NCI-H748 (cell line): Measurements from ENCODE around the gene MRPS2.
"Not testable (repeated sequence)": the region's sequence is repeated elsewhere in the genome, so short reads cannot be mapped to it uniquely, and the experiment has no call there.

ENCODE experiments used
- DNase-seq: peaks from one replicate; lab custom pipeline; 2025; ENCODE audit not compliant: unreplicated experiment; lab: John Stamatoyannopoulos, UW

Gene MRPS2

DNA sequence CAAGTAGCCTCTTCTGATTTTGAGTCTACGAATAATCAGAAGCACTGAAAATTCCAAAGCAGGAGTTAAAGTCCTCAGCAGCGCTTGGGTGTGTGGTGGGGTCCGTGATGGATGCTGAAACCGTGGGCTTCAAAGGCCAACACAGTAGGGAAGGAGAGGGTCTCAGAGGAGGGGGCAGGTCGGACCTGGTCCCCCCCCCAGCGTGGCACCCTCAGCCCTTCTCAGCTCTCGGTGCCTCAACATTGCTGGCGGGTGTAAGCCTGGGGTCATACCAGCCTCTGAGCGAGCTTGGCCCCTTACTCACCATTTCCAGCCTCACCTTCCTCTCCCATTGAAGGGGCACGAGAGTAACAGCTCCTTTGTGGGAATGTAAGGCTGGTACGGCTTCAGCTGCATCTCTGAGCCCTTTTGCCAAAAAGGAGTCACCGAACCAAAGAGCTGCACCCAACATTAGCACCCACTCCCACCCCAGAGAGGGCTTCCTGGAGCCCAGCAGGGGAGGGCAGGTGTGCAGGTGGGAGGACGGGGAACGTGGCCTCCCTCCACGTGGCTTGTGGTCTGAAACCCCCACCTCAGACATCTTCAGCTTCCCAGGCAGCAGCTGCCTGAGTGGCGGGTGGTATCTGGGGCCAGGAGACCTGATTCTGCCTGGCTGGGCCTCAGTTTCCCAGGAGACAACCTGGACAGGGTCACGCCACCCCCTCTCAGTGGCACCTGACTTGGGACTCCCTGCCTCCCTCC is 14.0 kb downstream of the MRPS2 start:
- DNase-seq, result no peak

DNA sequence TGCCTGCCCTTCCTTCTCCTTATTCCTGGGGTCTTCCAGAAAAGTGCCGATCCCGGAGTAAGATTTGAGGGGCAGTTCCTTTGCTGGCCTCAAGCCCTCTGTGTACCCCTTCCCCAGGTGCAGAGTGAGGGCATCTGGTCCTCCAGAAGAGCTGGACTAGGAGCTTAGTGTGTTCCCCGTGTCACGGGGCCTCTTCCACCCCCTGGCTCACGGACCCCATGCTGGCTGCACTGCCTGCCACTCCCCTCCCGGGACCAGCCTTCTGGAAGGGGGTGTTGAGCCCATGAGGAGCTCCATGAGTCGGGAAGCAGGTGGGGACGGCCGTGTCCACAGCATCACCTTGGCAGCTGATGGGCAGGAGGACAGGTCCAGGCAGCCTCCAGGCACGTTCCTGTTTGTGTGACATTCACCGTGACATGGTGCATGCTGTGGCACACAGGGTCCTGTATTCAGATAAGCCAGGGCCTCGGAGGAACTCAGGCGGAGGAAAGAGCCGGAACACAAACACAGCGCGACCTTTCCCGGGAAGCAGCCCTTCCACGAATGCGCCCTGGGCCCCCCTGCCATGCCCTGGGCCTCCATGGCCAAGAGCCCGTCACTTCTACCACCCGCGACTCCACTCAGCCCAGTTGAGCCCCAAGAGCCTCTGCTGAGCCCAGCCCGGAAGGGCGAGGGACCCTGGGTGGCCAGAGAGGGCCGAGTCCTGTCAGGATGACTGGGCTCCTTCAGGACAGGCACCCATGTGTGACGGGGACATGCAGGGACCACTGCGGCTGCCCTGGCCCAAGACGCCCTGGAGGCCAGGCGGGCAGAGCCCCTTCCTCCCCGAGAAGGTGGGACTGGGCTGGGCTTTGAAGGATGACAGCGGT is 14.8 kb downstream of the MRPS2 start:
- no peak for DNase-seq

DNA sequence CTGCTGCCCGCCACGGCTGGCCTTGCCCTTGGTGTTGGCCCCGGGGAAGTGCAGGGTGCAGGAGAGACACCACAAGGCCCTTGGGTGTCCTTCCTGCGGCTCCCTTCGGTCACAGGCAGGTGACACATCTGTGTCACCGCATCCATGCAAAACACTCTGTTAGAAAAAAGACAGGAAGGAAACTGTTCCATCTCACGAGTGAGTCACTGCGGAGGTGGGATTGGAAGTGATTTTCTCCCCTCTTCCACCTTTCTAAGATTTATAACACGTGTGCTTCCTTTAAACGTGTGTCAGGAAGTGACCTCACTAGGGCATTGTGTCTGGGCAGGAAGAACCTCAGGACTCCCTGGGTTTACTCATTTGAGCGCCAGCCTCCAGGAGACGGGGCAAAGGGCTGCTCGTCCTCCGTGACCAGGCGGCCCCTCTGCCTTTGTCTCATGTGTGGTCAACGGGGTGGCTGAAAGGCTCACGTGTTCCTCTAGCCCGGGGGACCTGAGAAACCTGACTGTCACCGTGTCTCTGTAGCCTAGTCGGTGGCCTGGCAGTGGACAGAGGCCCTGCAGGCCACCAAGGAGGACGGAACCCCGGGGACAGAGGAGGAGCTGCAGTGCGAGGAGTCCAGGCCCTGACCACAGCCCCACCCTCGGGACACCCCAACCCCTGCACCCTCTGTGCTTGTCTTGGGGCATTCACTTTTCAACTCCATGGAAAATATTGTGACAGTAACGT is 15.8 kb downstream of the MRPS2 start:
- DNase-seq, result no peak

DNA sequence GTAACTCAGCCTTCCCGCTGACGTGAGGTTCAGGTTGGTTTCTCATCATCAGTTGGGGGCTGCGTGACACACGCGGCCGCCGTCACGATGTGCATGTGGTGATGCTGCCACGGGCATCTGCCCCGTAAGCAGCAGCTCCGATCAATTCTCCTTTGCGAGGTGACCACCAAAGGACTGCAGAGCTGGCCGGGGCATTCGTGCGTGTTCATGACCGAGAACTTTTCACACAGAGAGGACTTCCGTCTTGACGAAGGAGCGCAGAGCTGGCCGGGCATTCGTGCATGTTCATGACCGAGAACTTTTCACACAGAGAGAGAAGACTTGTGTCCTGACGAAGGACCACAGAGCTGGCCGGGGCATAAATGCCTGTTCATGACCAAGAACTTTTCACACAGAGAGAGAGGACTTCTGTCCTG is 16.9 kb downstream of the MRPS2 start:
- no peak for DNase-seq

DNA sequence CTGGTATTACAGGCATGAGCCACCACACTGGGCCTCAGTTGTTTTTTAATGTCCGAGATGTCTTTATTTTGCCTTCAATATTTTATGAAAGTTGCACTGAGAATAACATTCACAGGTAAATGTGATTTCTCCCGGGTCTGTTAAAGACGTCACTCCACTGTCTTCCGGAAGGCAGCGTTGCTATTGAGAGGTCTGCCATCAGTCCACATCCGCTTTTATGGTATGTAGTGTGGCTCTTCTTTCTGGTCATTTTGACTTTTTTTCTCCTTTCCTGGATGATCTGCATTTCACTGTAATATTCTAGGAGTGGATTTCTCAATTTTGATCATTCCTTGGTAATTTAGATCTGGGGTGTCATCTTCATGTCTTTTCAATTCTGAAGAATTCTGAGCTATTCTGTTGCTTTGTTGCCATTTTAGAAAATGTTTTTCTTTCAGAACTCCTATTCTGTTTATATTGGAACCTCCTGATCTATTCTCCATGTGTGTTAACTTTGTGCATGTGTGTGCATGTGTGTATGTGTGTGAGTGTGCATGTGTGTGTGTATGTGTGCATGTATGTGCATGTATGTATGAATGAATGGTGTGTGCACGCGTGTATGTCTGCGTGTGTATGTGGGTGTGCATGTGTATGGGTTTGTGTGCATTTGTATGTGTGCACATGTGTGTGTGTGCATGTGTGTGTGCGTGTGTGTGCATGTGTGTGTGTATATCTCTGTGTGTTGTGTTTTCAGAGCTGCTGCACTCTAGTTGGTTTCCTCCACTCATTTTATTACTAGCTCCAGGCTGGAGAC is 18.9 kb downstream of the MRPS2 start:
- no peak for DNase-seq

DNA sequence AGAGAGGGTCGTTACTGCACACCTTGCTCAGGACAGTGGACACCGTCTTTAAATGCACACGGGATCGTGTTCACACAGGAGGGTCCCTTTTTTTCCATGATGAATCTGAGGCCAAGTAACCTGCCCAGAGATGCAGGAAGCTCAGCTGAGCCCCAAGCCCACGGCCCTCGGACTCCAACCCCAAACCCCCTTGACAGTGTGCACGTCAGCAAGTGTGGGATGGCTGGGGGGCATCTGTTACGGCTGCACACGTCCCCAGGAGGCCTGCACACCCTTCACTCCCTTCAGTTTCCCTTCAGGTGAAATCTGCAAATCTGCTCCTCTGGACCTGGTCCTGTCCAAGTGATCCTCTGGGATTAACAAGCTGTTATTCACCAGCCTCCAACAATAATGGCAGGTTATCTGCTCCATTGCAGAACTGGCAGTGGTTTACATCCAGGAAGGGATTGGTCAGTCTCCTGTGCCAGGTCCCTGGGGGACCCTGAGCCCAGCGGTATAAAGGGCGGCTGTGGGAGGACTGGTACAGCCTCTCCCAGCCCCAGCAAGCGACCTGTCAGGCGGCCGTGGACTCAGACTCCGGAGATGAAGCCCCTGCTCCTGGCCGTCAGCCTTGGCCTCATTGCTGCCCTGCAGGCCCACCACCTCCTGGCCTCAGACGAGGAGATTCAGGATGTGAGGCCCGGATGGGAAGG is 20.6 kb downstream of the MRPS2 start, which contains the start of gene LCN1:
Gene LCN1 (plus strand): TSS at position 525 of the 692 bp plus-strand sequence. CDS start 58 bp downstream, at position 583.
- no peak for DNase-seq

DNA sequence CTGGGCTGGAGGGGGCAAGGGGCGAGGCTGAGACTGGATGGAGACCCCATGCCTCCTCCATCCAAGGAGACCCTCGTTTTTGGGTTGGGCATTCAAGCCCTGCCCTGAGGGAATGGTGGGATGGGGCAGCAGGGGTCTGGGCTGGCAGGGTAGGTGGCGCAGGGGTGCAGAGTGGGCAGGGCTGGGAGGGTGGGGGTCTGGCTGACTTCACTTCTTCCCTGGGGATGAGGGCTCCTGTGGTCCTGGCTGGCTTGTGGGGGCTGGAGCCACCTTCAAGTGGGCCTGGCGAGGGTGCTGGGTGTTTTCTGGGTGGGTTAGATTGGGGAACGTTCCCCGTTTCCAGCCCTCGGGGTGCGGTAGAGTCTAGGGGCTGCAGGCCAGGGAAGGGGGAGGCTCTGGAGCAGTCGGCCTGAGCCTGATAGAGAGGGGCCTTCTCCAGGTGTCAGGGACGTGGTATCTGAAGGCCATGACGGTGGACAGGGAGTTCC is 21.2 kb downstream of the MRPS2 start:
- no peak for DNase-seq

DNA sequence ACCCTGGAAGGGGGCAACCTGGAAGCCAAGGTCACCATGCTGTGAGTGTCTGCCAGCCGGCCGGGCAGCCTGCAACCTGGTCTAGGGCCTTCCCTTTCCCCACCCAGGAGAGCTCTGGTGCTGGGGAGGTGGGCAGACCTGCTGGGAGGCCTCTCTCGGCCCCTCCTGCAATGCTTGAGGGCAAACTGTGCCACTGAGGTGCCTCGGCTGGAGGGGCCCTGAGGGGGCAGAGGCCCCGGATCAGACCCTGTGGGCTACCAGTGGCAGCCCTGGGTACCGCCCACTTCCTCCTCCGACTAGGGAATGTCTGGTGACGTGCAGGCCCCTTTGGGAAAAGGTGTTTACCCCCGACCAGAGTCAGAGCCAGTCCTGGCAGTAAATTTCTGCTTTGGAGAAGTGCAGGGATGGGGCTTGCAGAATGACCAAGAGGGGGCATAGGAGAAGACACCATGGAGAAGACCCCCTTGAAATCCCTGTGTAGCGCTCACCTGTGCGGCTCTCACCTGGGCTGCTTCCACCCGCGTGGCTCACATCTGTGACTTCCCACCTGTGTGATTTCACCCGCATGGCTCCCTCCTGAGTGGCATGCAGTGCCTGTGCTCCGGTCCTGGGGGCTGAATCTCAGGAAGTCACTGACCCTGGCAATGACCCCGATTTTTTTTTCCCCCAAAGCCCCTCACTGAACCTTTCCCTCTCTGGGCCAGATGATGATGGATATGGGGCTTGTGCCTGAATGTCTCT is 21.8 kb downstream of the MRPS2 start:
- DNase-seq, result no peak

DNA sequence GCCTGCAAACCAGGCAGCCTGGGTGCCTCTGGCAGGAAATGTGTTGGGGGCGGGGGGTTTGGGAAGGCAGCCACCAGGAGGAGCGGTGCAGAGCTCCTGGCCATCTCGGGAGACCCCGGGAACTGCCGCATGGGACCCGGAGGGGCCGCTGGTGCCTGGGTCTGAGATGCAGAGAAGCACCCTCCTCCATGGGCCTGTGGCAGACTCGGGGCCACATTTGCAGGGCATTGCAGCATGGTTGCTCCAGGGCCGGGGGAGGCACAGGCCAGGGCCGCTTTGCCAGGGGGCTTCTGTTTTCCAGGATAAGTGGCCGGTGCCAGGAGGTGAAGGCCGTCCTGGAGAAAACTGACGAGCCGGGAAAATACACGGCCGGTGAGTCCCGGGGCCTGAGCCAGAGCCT is 22.4 kb downstream of the MRPS2 start:
- no peak for DNase-seq

DNA sequence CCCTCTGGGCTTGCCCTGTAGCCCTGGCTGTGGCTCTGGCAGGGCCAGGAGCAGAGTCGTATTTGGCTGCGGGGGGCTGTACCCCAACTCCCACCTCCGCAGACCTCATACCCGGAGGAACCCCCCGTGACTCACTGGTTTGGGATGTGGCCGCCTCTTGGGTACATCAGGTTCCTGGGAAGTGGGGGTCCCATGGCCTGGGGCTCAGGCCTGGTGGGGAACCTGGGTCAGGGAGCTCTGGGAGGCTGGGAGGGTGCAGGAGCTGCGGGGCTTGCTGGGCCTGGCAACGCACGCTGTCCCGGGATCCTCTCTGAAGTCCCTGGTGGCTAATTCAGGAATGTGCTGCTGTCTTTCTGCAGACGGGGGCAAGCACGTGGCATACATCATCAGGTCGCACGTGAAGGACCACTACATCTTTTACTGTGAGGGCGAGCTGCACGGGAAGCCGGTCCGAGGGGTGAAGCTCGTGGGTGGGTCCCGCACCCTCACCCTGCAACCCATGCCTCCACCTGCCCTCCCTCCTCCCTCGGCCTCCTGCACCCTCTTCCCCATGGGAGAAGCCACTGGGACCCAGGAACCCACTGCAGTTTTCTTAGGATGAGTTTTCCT is 23.1 kb downstream of the MRPS2 start:
- DNase-seq, result no peak

DNA sequence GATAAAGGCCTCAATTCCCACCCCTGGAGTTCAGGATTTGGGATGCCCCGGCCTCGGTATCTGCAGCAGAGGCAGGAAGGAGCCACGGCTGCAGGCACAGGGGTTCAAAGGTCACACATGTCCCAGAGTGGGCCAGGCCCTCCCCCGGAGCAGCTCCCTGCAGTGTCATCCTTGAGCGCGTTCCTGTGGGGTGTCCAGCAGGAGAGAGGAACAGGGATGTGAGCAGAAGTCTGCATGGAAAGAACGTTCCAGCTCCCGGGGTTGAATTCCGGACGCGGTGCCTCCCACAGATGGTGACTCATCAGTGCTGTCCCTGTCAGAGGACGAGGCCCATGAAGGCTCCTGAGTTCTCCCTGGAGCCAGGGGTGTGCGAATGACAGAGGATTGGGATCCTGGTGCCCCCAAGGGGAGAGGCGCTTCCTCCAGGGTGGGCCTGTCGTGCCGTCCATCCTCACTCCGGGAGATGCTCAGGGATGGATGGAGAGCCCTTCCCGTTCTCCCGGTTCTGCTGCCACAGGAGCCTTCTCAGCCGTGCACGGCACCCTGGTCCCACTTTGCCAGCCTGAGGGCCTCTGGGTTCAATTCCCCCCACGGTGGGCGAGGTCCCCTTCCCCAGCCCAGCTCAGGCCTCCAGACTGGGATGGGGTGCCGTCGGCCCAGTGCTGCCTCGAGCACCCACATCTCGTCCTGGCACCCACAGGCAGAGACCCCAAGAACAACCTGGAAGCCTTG is 23.8 kb downstream of the MRPS2 start:
- no peak for DNase-seq

DNA sequence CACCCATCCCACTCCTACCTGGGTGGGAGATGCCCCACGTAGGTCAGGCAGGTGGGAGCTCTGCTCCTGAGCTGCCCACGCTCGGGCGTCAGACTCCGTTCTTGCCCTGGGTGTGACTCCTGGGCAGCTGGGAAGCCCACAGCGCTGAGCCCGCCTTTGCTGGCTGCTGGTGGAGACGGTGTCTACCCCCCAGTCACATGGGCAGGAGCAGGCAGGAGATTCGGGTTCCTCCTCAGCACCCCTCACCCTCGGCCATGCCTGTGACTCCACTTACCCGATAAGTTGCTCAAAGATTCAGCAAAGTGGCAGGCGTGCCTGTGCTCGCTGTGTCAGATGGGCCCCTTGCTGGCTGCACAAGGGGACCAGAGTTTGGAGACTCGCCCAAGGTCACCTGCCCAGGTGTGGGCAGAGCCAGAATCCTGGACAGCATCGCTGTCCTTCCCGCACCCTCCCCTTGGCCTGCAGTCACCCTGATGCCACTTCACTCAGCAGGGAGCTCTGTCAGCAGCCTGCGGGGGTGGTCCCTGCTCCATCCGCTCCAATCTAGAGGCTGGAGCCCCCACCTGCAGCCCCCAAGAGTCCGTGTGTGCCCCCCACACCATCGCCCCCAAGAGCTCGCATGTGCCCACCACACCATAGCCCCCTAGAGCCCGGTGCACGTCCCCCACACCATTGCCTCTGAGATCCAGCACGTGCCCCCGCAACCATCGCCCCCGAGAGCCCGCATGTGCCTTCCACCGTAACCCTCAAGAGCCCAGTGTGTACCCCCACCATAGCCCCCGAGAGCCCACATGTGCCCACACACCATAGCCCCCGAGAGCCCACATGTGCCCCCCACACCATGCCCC is 25.0 kb downstream of the MRPS2 start:
- DNase-seq, result no peak

DNA sequence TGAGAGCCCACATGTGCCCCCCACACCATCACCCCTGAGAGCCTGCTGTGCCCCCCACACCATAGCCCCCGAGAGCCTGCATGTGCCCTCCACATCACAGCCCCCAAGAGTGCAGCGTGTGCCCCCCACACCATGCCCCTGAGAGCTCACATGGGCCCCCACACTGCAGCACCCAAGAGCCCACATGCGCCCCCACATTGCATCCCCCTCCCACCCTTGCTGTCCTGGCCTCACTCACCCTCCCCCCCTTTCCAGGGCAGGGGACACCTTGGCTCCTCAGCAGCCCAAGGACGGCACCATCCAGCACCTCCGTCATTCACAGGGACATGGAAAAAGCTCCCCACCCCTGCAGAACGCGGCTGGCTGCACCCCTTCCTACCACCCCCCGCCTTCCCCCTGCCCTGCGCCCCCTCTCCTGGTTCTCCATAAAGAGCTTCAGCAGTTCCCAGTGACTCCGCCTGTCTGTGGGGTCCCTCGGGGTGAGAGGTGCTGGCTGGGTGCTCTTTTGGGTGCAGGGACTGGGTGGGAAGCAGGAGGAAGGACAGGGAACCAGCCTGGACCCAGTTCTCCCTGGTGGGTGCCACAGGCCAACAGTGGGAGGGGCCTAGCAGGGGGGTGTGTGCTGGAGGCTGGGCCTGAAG is 25.7 kb downstream of the MRPS2 start:
- DNase-seq, result no peak

DNA sequence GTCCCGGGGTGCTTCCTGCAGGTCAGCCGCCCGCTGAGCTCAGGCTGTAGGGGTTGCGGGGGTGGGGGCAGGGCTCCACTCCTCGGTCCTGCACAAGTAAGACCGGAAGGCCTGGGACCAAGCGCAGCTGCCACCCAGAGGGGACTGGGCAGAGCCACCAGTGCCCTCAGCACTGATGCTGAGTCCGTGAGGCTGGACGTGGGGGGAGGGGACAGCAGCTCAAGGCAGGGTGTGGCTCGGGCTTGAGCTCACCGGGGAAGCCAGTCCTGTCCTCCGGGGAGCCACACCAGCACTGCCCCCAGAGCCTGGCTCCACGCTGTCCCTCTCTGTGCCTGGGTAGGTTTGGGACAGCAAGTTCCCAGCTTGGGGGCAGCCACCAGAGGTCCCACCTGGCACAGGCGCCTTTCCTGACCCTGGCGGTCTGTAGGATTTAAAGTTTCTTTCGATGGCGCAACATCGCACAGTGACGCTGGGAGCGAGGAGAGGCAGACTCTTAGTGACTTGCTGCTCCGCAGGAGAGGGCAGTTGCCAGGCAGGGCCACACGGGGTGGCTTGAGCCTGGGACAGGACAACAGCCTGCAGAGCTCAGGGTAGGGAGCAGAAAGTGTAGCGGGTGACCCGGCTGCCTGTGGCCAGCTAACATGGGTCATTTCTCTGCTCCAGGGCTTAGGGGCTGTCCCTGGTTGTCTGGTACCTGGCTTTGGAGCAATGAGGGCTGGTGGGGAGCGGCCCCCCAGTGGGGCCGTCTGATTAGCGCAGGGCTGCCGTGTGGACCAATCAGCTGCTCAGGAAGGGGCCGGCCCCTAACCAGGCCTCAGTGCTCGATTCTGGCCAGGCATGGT is 26.5 kb downstream of the MRPS2 start:
- DNase-seq, result peak; percentile 22

DNA sequence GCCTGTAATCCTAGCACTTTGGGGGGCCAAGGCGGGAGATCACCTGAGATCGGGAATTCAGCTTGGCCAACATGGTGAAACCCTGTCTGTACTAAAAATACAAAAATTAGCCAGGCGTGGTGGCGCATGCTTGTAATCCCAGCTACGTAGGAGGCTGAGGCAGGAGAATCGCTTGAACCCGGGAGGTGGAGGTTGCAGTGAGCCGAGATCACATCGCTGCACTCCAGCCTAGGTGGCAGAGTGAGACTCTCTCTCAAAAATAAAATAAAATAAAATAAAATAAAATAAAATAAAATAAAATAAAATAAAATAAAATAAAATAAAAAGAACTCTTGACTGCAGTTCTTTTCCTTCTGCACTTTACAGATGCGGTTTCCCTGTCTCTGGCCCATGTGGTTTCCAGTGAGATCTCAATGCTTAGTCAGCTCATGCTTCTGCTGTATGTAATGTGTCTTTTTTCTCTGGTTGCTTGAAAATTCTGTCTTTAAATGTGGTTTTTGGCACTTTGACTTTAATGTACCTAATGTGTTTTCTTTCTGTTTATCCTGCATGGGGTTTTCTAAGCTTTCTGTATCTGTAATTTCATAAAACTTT is 28.5 kb downstream of the MRPS2 start:
- not testable (repeated sequence) for DNase-seq

DNA sequence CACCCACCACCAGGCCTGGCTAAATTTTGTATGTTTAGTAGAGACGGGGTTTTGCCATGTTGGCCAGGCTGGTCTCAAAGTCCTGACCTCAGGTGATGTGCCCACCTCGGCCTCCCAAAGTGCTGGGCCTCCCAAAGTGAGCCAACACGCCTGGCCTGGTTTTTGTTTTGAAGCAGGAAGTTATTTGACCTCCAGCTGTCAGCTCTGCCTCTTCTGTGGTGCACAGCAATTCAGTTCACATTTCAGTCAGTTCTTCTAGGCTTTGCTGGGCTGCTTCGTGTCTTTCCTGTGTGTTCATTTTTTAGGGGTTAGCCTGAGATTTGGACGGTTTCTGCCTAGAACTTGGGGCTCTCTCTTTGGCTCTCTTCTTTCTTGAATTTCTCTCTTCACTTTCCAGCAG is 29.7 kb downstream of the MRPS2 start:
- DNase-seq, result no peak
